Smooth muscle cell of the umbilical artery (primary cell): ENCODE data around the gene POLR3F. TPM values are rescaled to one million over a fixed set of nuclear protein-coding genes. Genes with fewer than 3 reads are reported as not detected.

ENCODE experiments used
- total RNA-seq: library from RNA; depleted of rRNA; stranded (reverse); fragments of >200 nt; gene quantifications from 2 replicates; pipeline ENCODE4 v1.2.3, GENCODE V29; 2014

POLR3F gene
- 12.5 and 13.3 TPM in 2 replicates for total RNA-seq

GRCh38 chr20:18466894-18467730, at the start of gene POLR3F, which contains the start of gene DZANK1:
POLR3F (plus strand) TSS chr20:18467390; CDS start chr20:18467507, 117 bp downstream.
DZANK1 (minus strand) TSS chr20:18467030; CDS start chr20:18465358, 1,672 bp downstream.

DNA sequence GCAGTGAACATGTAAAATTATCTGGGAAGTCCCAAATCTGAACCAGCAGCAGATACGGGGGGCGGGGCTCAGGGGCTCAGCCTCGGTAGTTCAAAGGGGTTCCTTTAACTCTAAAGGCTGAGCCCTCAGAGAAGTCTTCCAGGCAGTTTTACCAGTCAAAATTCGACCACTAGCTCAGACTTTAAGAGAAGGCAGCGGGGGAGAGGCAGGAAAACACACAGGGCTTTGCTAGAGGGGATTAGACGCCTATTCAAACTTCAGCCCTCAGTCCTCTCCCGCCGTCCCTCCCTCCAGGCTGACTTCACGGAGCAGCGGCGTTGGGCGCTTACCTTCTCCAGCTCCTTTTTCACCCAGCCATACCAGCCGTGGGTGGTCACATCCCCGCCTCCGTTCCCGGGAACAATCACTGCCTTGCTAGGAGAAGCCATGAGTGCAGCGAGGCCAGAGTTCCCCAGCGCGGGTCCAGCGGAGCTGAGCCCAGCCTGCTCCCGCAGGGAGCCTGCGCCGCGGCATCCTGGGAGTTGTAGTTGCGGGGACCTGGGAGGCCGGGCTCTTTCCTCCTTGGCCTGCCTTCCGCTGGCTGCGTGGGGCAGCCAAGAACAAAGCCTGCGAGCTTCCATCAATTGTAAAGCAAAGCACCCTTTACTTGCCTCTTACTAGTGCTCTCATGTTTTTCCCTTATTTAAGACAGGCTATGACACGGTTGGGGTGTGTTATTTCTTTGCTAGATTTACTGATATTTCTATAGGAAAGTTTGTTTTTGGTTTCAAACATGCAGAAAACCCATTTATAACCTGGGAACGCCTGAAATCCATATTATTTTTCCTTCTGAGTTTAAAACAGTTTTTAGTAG, 29.8 kb downstream of the POLR3F start, which contains the start of gene RBBP9:
Gene RBBP9, minus strand, starts transcription at position 486 of the 853 bp plus-strand sequence. Its CDS starts 58 bp downstream, at position 428.

GRCh38 chr20:18507218-18508191, 40.3 kb downstream of the POLR3F start, which contains the start of gene SEC23B:
SEC23B (plus strand) TSS chr20:18507940; CDS start chr20:18510836, 2,896 bp downstream.

Other genes with a start within 250 kb of the POLR3F start
- gene ZNF133, start 178.9 kb upstream of the POLR3F start, total RNA-seq, result 19.5 and 28.5 TPM in 2 replicates
- 1.2 and 1.5 TPM in 2 replicates for gene DZANK1, start 360 bp upstream of the POLR3F start, total RNA-seq
- 17.2 and 17.4 TPM in 2 replicates for gene RBBP9, start 29.8 kb downstream of the POLR3F start, total RNA-seq
- 62.7 and 95.8 TPM in 2 replicates for gene SEC23B, start 40.5 kb downstream of the POLR3F start, total RNA-seq
- gene SMIM26, start 100.0 kb downstream of the POLR3F start, total RNA-seq, result 41.4 and 98.9 TPM in 2 replicates
- 56.7 and 78.3 TPM in 2 replicates for gene DTD1, start 120.7 kb downstream of the POLR3F start, total RNA-seq